NCI-H2029 (cell line): ENCODE measurements around the gene ARHGAP10.

Source experiments
- DNase-seq: peaks from one replicate; lab custom pipeline; 2025; lab: John Stamatoyannopoulos, UW

ARHGAP10 gene

DNA sequence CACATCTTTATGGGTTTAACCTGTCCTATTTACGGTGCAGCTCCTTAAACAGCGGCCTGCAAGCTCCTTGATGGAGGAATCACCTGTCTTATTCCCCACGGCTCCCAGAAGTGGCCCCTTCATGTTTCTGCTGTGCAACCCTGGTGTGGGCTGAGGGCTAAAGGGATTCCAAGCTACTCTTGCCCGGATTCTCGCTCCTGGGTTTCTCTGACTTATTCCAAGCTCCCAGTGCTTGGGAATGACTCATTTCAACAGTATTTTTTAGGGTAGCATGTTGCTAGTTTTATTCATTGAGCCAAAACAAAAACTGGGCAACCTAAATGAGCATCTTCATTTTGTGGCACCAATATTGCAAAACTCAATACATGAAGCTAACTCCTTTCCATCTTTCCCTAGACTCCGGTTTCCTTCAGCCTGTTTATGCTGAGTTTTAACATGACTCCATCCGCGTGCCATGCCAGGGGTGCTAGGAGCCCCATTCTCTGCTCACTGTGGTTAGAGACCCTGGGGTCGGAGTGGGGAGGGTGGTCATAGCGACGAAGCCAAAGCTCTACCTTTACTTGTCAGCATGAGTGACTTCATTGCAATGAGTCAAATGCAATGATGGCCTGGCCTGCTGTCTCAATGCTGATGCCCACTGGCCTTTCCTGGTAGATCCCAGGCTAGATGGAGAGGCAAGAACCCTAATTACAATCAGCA, 360.6 kb downstream of the ARHGAP10 start:
- DNase-seq, result no peak

DNA sequence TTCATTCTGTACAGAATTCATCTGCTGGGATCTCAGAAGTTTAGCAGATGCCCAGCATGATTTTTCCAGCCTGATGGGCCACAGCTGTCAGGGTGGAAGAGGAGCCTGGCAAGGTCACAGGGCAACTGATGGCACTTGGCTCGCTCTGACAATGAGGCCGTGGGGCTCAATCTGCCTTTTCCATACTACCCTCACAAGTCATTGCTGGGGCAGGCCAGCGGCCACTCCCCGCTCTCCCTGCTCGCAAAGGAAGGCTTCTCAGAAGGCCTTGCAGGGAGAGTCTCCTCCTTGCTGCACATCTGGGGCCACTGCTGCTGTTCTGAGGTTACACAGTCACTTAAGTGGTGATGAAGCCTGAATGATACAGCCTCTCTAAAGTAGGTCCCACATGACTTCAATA, 361.2 kb downstream of the ARHGAP10 start:
- DNase-seq, result no peak

DNA sequence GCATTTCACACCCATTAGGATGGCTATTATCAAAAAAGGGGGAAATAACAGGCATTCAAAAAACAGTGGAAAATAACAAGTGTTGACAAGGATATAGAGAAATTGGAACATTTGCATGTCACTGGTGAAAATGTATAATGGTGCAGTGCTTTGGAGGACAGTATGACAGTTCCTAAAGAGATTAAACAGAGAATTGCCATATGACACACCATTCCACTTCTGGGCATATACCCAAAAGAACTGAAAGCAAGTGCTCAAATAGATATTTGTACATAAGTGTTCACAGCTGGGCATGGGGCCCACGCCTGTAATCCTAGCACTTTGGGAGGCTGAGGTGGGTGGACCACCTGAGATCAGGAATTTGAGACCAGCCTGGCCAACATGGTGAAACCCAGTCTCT, 362.3 kb downstream of the ARHGAP10 start:
- no peak for DNase-seq

DNA sequence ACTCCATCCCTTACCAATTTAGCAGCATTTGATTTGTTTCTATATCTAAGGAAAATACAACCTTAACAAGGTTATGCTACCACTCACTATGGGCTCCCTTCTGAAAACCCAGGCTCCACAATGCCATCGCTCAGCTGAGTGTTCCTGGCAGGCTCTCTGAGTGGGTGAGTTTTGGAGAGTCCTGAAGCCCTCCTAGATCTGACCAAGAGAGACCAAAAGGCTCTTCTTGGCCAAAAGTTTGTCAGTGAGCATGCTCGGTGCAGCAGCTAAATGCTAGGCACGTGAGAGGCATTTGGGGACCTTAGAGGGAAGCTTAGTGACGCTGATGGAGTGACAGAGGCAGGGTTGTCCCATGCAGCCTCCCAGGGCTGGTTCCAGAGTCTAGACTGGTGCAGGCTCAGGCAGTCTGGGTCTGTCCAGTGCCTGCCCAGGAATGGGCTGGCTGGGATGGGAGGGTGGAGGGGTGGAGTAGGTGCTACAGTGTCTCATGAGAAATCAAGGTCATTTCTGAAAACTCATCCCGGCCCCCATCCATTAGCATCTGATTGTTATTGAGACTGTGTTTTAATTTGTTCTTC, 363.5 kb downstream of the ARHGAP10 start:
- DNase-seq, result no peak

DNA sequence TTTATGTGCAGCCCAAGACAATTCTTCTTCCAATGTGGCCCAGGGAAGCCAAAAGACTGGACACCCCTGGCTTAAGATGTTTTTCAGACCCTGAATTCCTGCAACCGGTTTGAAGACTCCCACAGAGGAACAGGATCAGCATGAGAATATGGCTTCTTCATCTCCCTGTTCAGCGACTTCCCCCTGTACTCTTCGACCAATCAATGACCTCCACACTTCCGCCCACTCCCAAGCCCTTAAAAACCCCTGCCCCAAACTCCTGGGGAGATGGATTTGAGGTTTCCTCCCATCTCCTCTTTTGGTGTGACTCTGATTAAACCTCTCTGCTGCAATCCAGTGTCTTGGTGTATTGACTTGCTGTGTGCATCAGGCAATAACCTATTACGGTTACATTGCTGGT, 365.9 kb downstream of the ARHGAP10 start:
- DNase-seq, result no peak

DNA sequence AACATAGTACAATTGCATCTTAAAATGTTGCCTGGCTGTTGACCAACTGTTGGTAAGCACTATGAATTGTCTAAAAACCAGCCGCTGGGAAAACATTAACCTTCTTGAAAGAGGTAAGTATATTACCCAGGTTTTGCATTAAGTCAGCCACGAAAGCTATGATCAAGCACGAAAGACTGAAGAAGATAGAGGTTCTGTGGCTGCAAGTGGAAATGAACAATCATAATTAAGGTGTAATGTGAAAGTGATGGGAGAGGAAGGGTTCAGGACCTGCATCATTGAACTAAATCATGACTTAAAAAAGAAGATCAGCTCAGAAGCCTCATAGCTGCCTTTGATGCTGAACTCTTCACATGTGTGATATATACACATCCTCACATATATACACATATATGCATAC, 369.3 kb downstream of the ARHGAP10 start:
- DNase-seq, result no peak

DNA sequence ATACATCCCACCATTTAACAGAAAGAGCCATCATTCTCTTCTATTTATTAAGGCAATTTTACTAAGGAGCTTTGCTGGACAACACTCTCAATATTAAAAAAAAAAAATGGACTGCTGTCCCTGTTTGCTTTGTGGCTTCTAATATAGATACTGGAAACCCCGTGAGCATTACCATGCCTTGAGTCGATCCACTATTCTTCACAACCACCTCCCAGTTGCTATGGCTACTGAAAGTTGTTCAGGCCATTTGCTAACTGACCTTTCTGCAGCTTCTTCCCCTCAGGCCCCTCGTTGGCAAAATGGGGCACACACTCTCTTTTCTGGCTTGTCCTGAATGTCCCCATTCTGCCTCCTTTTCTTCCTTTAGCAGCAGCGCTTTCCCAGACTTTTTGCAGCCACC, 369.9 kb downstream of the ARHGAP10 start:
- no peak for DNase-seq

DNA sequence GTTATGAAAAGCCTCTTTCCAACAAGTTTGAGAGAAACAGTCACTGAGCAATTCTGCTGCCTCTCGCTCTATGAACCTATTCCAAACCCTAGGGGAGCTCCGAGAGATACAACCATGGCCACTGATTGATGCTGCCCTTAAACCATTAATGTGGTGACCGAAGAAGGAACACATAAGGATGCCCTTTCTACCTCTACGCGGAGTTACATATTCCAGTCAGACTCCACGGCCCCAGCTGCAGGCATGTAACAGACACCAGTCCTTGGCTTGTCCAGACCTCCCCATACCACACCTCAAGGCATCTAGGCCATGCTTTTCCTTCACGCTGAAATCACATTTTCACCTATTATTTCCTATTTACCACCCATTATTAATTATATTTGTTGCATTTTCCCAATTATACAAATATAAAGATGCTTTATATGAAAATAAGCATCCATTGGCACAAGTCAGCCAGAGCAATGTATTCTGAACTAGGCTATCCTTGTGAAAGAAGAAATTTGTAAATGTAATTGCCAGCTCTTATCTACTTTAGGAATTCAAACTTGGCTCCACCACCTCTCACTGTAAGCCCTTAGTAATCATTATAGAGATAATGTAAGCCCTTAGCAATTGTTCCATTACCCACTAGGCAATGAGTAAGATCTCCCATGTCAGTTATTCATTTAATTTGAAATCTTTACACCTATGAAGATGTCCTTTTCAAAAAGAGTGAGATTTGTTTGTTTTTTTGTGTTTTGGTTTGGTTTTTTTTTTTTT, 371.9 kb downstream of the ARHGAP10 start:
- DNase-seq, result no peak

DNA sequence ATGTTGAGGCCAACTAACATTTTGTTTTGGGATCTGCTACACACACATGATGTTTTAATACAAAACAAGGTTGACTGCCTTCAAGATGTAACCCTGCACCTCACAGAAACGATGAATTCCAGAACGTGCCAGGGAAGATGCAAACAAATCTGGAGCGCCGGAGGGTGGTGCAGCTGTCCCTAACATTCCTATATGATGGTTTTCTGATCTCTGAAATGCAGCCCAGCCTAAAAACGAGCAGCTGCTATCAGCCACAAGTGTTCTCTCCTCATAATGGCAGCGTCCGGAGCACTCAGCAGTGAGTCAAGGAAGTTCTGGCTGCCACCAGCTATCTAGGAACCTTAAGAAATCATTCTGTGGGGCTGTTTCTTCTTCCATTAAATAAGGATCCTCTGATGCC, 376.9 kb downstream of the ARHGAP10 start:
- no peak for DNase-seq

DNA sequence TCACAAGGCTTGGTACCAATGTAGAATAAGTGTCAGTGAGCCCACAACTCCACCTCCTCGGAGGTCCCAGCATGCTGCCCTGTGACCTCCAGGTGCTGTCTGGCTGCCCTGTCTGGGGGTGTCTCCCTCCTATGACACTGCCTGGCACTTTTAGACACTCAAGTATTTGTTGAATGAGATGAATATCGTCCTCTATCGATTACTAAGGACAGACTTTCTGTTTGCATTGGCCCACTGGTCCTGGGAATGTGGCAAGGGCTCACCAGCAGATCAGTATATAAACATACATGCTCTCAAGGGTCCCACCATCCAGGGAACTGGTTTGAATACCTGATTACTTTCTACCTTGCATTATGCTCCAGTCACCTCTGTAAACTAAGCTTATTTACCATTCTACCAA, 377.3 kb downstream of the ARHGAP10 start:
- no peak for DNase-seq

DNA sequence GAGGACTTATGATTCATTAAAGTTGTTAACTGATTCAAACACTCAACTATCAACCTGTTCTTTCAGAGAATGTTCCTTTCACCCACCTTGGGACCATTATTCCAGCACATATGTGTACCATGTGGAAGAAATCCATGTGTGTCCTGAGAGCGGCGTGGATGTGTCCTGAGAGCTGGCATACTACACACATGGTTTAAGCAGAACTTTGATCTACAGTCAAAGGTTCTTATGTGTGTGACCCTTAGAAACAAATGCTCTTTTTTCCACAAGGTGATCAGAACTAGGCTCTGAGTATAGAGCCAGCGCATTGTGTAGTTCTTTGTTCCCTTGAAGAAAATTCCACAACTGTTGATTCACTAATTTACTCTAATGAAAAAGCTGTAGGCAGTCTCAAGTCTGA, 378.3 kb downstream of the ARHGAP10 start:
- DNase-seq, result no peak

DNA sequence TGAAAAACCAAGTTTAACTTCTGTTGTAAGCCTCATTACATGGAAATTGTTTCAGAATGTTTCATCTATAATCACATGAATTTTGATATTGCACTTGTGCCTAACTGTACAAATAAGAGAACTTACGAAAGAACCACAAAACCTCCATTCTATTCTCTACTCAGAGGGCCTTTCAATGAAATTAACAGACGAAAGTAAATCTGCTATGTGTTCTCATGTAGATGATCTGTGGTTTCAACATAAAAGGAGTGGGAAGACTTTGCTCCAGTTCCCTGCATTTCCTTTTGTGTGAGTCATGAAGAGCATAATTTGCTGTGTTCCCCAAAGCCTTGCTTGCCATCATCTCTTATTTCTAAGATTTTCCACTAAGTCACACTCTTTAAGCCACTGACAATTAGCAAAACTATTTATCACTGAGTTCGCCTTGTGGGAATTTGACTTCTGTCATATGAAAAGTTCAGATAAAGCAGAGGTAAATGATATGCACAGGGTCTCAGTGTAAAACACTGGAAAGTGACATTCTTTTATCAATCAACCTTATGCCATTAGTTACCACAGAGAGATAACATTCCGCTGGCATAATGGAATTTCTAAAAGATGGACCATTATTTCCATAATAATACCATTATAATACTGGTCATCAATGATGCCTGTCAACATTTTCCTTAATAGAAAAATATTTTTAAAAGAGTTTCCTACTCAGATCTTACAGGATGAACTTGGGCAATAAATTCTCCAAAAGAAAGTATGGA, 380.5 kb downstream of the ARHGAP10 start:
- DNase-seq, result no peak

DNA sequence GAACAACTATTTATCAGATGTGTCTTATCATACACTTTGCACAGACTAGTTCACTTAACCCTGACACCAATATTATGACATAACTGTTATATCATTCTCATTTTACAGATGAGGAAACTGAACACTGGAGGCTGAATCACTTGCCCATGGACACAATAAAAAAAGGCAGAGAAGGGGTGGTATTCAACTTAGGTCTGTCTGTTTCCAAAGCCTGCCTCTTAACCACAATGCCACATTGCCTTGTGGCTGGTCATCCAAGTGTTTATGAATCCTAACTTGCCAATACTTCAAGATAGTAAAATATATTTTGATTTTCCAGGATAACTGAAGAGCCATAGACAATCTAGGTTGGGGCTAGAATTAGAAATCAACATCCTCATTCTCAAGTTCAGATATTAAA, 382.5 kb downstream of the ARHGAP10 start:
- DNase-seq, result no peak

DNA sequence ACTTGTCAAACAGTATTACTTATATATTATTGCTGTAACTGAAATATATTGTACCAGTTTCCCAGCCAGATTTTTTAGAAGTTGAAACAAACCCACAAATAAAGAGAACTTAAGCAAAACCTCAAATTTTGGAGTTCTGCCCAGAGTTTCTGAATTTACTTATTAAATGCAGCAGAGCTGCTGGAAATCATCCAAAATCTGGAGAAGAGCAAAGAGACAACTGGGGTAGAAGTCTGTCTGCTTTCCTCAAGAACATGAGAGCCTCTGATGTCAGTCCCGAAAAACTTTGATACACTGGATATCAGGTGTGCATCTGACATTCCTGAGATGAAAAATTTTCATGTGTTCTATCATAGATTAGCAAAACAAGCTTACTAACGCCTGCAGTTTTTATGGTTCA, 384.4 kb downstream of the ARHGAP10 start:
- DNase-seq, result no peak

DNA sequence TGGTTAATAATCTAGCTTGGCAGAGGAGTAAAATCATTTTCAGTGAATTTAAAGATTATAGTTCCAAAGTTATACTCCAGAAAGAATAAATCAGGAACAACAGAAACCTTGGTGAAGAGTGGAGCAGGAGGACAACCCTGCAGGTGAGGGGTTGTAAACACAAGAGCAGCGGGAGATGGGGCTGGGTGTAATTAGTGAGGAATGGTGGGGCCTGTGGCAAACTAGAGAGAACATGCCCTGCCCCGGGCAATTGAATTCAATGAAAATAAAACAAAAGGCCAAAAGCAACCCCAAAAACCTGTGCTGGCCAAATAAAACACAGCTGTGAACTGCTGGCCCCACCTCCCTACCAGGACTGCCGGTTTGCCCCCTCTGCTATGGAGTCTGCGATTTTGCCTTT, 385.1 kb downstream of the ARHGAP10 start:
- DNase-seq, result no peak

DNA sequence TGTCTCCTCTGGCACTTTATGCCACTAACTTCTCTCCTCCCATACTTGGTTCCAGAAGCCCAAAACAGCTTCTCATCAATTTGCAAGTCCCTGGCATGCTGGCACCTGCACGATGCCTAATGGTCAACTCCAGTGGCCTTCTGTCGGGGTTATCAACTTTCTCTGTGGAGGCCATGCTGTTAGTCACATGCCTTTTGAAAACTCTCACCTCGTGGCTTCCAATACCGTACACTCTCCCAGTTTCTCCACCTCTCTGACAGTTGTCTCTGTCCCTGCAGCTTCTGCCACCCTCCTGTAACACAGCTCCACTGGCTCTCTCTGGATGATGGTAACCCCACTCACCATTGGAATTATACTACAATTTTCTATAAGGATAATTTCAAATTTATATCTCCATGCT, 386.3 kb downstream of the ARHGAP10 start:
- DNase-seq, result no peak

DNA sequence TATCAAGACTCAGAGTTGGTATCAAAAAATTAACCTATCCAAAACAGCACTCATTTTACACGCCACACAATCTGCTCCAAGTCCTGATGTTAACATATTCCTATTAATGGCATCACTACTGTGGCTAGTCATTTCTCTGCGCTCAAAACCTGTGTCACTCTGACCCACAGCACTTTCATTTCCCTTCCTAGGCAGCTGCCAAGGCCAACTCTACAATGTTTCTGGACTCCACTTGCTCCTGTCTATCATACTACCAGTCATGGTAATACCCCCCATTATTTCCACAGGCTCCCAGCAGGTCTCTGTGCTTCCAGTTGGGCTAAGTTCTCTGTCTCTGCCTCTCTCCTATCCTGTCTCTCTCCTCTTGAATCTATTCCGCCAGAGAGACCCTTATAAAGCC, 386.7 kb downstream of the ARHGAP10 start:
- DNase-seq, result no peak

DNA sequence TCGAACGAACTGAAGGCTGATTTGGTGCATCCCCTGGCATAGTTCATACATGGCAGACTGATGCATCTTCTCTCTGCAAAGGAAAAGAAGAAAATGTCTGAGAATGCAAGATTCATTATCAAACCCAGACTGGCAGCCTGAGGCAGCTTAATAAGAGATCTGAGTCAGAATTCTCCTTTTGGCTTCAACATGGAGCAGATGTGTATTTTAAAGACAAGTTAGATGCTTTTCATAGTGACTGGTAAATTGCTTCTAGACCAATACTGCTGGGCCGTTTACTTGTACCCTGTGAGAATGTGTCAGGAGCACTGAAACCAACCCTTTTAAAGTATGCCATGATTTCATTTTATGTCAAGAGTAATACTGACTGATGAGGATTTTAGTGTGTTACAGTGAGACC, 388.3 kb downstream of the ARHGAP10 start:
- DNase-seq, result no peak
